H1 (cell line): ENCODE data around the gene TNS1. TPM values are rescaled to one million over a fixed set of nuclear protein-coding genes. Genes with fewer than 3 reads are reported as not detected.
A peak's percentile ranks its signal among the peaks of the same experiment; 100 is the strongest.

ENCODE experiments used
- CTCF ChIA-PET: fragments of 300-600 bp; sonication (Branson Sonifier 250); formaldehyde crosslinking; loops from one replicate; lab custom pipeline; 2021; ENCODE audit not compliant: partially characterized antibody; lab: Charles Lee
- POLR2A ChIA-PET: fragments of 300-600 bp; sonication (Branson Sonifier 250); formaldehyde crosslinking; loops from one replicate; lab custom pipeline; 2021; ENCODE audit warnings: inconsistent platforms; ENCODE audit not compliant: partially characterized antibody; lab: Charles Lee
- DNase-seq, 2 experiments: peaks; one replicate each; pipeline versions ENCODE4 v3.0.0 to v3.0.0-alpha.2; 2010 to 2022; ENCODE audit warnings: low spot score in 2 of 2, low read depth in 1 of 2, mixed read lengths in 1 of 2
- FAIRE-seq: peaks from 2 replicates; lab custom pipeline; 2011; peaks lifted over from hg19 to GRCh38; lab: Jason Lieb, UNC
- H2AFZ ChIP-seq: 2 replicates; pipeline ENCODE4 v1.8.1; 2012; ENCODE audit warnings: low read length, inconsistent platforms
- H2AK5ac ChIP-seq: 2 replicates; pipeline ENCODE4 v1.6.1; 2013; ENCODE audit warnings: low read depth, low read length
- H2BK120ac ChIP-seq: replicated peaks from 2 replicates; pipeline ENCODE3; 2013; ENCODE audit warnings: low read depth, low read length, inconsistent platforms
- H2BK12ac ChIP-seq: 2 replicates; pipeline ENCODE4 v1.6.1; 2013; ENCODE audit warnings: low read depth, low read length
- H2BK15ac ChIP-seq: 2 replicates; pipeline ENCODE4 v1.6.1; 2013; ENCODE audit warnings: low read length
- H2BK20ac ChIP-seq: 2 replicates; pipeline ENCODE4 v1.6.1; 2013; ENCODE audit warnings: low read length
- H2BK5ac ChIP-seq: 2 replicates; pipeline ENCODE4 v1.6.1; 2013; ENCODE audit warnings: low read depth, low read length
- H3K14ac ChIP-seq: 2 replicates; pipeline ENCODE4 v1.6.1; 2013; ENCODE audit warnings: inconsistent platforms; ENCODE audit not compliant: insufficient read length
- H3K18ac ChIP-seq: 2 replicates; pipeline ENCODE4 v1.6.1; 2013; ENCODE audit warnings: low read length; ENCODE audit errors: extremely low read depth
- H3K23ac ChIP-seq: 2 replicates; pipeline ENCODE4 v1.6.1; 2013; ENCODE audit warnings: inconsistent platforms; ENCODE audit not compliant: insufficient read length
- H3K23me2 ChIP-seq: 2 replicates; pipeline ENCODE4 v1.6.1; 2013; ENCODE audit warnings: low read depth, low read length
- H3K27ac ChIP-seq: 2 replicates; pipeline ENCODE4 v1.6.1; 2011; ENCODE audit warnings: low read depth, low read length, inconsistent platforms
- H3K27me3 ChIP-seq, 4 experiments: replicated peaks in 1 of 4; 1 replicate in 1 of 4; 2 replicates in 3 of 4; pipeline versions ENCODE4 v1.6.1 to v1.8.1; 2011 to 2013; ENCODE audit warnings: low read length in 3 of 4, mild to moderate bottlenecking in 3 of 4, inconsistent platforms in 2 of 4, mixed read lengths in 2 of 4, moderate library complexity in 1 of 4; ENCODE audit not compliant: control insufficient read depth in 3 of 4, insufficient read depth in 3 of 4; ENCODE audit errors: extremely low read depth in 1 of 4
- H3K36me3 ChIP-seq, 4 experiments: 2 replicates each; pipeline versions ENCODE4 v1.6.1 to v1.8.1; 2011 to 2013; ENCODE audit warnings: mild to moderate bottlenecking in 4 of 4, low read length in 3 of 4, moderate library complexity in 2 of 4, control low read depth in 1 of 4, inconsistent platforms in 1 of 4; ENCODE audit not compliant: insufficient read depth in 4 of 4, control insufficient read depth in 2 of 4
- H3K4ac ChIP-seq: replicated peaks from 2 replicates; pipeline ENCODE3; 2013; ENCODE audit warnings: low read length, low read depth, mixed read lengths, inconsistent platforms; ENCODE audit not compliant: insufficient read length
- H3K4me1 ChIP-seq, 4 experiments: replicated peaks in 1 of 4; 1 replicate in 1 of 4; 2 replicates in 3 of 4; pipeline versions ENCODE4 v1.6.1 to v1.8.1; 2011 to 2013; ENCODE audit warnings: low read length in 3 of 4, inconsistent platforms in 2 of 4, mixed read lengths in 1 of 4; ENCODE audit not compliant: insufficient read depth in 4 of 4, control insufficient read depth in 3 of 4
- H3K4me2 ChIP-seq, 2 experiments: 2 replicates each; pipeline versions ENCODE4 v1.6.1 to v1.8.1; 2011 to 2013; ENCODE audit warnings: low read depth in 2 of 2, low read length in 2 of 2, control low read depth in 1 of 2, inconsistent platforms in 1 of 2, mild to moderate bottlenecking in 1 of 2; ENCODE audit not compliant: insufficient read depth in 1 of 2
- H3K4me3 ChIP-seq, 4 experiments: fragments of 200-600, 300-600 bp in 1 of 4; sonication (generic), shearing (Covaris generic), sonication (Bioruptor Twin) in 1 of 4; 2 replicates each; pipeline versions ENCODE4 v1.5.1 to v1.8.1; 2011 to 2016; ENCODE audit warnings: low read length in 4 of 4, low read depth in 3 of 4, control low read depth in 2 of 4, inconsistent platforms in 2 of 4, mild to moderate bottlenecking in 2 of 4, mixed read lengths in 1 of 4, moderate library complexity in 1 of 4; ENCODE audit not compliant: insufficient read depth in 2 of 4; ENCODE audit errors: extremely low read depth in 1 of 4
- H3K56ac ChIP-seq: replicated peaks from 2 replicates; pipeline ENCODE3; 2013; ENCODE audit warnings: low read depth, mild to moderate bottlenecking, mixed read lengths, low read length, inconsistent platforms; ENCODE audit not compliant: insufficient read length
- H3K79me1 ChIP-seq: 2 replicates; pipeline ENCODE4 v1.6.1; 2013; ENCODE audit warnings: low read depth, low read length, control low read depth
- H3K79me2 ChIP-seq, 2 experiments: 2 replicates each; pipeline versions ENCODE4 v1.6.1 to v1.8.1; 2012 to 2013; ENCODE audit warnings: low read length in 2 of 2, mild to moderate bottlenecking in 2 of 2, inconsistent platforms in 1 of 2; ENCODE audit not compliant: insufficient read depth in 2 of 2, control insufficient read depth in 1 of 2
- H3K9ac ChIP-seq, 4 experiments: replicated peaks in 1 of 4; 1 replicate in 1 of 4; 2 replicates in 3 of 4; pipeline versions ENCODE4 v1.6.1 to v1.8.1; 2011 to 2013; ENCODE audit warnings: low read depth in 3 of 4, low read length in 3 of 4, control low read depth in 2 of 4, mild to moderate bottlenecking in 2 of 4, moderate library complexity in 2 of 4, inconsistent platforms in 1 of 4; ENCODE audit errors: extremely low read depth in 1 of 4
- H3K9me3 ChIP-seq, 2 experiments: 2 replicates each; pipeline versions ENCODE4 v1.6.1 to v1.8.1; 2012 to 2013; ENCODE audit warnings: mild to moderate bottlenecking in 2 of 2, moderate library complexity in 2 of 2, control low read depth in 1 of 2, inconsistent platforms in 1 of 2, low read depth in 1 of 2, low read length in 1 of 2, mixed read lengths in 1 of 2; ENCODE audit not compliant: insufficient read depth in 2 of 2
- H4K20me1 ChIP-seq, 2 experiments: replicated peaks in 1 of 2; 2 replicates each; pipeline versions ENCODE3 to v1.8.1; 2011 to 2013; ENCODE audit warnings: inconsistent platforms in 2 of 2, low read length in 2 of 2, mild to moderate bottlenecking in 1 of 2; ENCODE audit not compliant: insufficient read depth in 2 of 2, control insufficient read depth in 1 of 2
- H4K5ac ChIP-seq: 2 replicates; pipeline ENCODE4 v1.6.1; 2013; ENCODE audit warnings: low read length, low read depth, mixed read lengths, inconsistent platforms; ENCODE audit not compliant: insufficient read length
- H4K8ac ChIP-seq: 2 replicates; pipeline ENCODE4 v1.8.0; 2013; ENCODE audit warnings: mild to moderate bottlenecking, moderate library complexity, low read length, inconsistent platforms; ENCODE audit not compliant: insufficient read depth; ENCODE audit errors: extremely low read depth
- H4K91ac ChIP-seq: replicated peaks from 2 replicates; pipeline ENCODE3; 2013; ENCODE audit warnings: low read length, mixed read lengths, inconsistent platforms; ENCODE audit not compliant: insufficient read length
- HDAC2 ChIP-seq, 2 experiments: fragments of 300-600 bp in 1 of 2; sonication (generic) in 1 of 2; IDR thresholded peaks; 2 replicates each; pipeline ENCODE4 v1.6.1; 2011 to 2012; ENCODE audit warnings: low read depth in 2 of 2, low read length in 2 of 2, mild to moderate bottlenecking in 2 of 2, moderate library complexity in 2 of 2, borderline replicate concordance in 1 of 2, inconsistent platforms in 1 of 2
- KDM1A ChIP-seq: fragments of 200-600, 300-600 bp; sonication (generic); IDR thresholded peaks from 2 replicates; pipeline ENCODE4 v1.7.1; 2016; ENCODE audit warnings: mild to moderate bottlenecking, low read length, borderline replicate concordance
- WGBS, 2 experiments: shearing (Covaris generic) in 1 of 2; methylation state at CpG; one replicate each; pipeline versions ENCODE4 v1.1.6 to v1.1.7; 2013 to 2015; ENCODE audit warnings: low lambda C conversion rate in 2 of 2, mixed read lengths in 2 of 2, inconsistent platforms in 1 of 2, low coverage in 1 of 2, missing lambda C conversion rate in 1 of 2; ENCODE audit not compliant: insufficient replicate concordance in 2 of 2, insufficient coverage in 1 of 2, insufficient read length in 1 of 2; ENCODE audit errors: extremely low coverage in 1 of 2, missing lambda C conversion rate in 1 of 2; 5-methylcytosine and 5-hydroxymethylcytosine counted together
- polyA plus RNA-seq, 7 experiments: library from polyadenylated mRNA; depleted of rRNA in 3 of 7; stranded (reverse) in 5 of 7; unstranded in 2 of 7; fragments of >200 nt in 5 of 7; fragments of 200-250 nt in 2 of 7; gene quantifications; 1 replicate in 5 of 7; 2 replicates in 1 of 7; 4 replicates in 1 of 7; pipeline versions ENCODE4 v1.2.1 to v1.2.3, GENCODE V29; 2011 to 2013; ENCODE audit warnings: missing spikeins in 2 of 7, mixed read lengths in 2 of 7
- total RNA-seq: library from RNA; stranded (reverse); fragmentation: NEBNext Ultra II Directional; extraction: Animal tissue kit (Norgen Biotek cat#: 25700); gene quantifications from 2 replicates; pipeline ENCODE4 v1.2.1, GENCODE V29; 2021

The TNS1 gene
- total and polyA plus RNA-seq, 2 of the 8 experiments (the other 6 are each of a cell fraction or from before 2014, with no cell fraction given) = 1.5 to 5.1 TPM

- Histone ChIP-seq H3K23ac (no peak overlapping the region), H3K4me1 (peaks cover 0 to 15% (median 2%) of the 10 kb centered on the region in 4 experiments; a peak in 5 of 7 replicates), H2BK15ac (no peak overlapping the region), H3K27me3 (no peaks in the 10 kb centered on the region), H2AK5ac (no peak overlapping the region), H3K18ac (no peak overlapping the region), H3K79me1 (no peaks in the 10 kb centered on the region), H3K9me3 (no peaks in the 10 kb centered on the region), H3K14ac (no peak overlapping the region), H3K9ac (no peak overlapping the region), H4K91ac (no peak overlapping the region), H2BK20ac (no peak overlapping the region), H4K20me1 (no peaks in the 10 kb centered on the region), H4K8ac (no peak overlapping the region), H3K23me2 (no peaks in the 10 kb centered on the region), H4K5ac (no peak overlapping the region), H3K56ac (no peak overlapping the region), H2BK120ac (no peak overlapping the region), H2BK12ac (no peak overlapping the region), H3K4ac (no peak overlapping the region), H3K4me3 (no peak overlapping the region), H3K36me3 (no peaks in the 10 kb centered on the region), H3K79me2 (no peaks in the 10 kb centered on the region), H3K27ac (no peak overlapping the region), H2BK5ac (no peak overlapping the region), H3K4me2 (no peak overlapping the region), H2AFZ (no peak overlapping the region)
- CTCF ChIA-PET = interaction anchor here (0.8 to 2.0 kb wide), 8 partner anchors 9 to 125 kb away, joined by 3 to 8 read pairs (median 4); no protein-coding TSS in a partner anchor
- TF ChIP-seq KDM1A = 0 out of 2 replicates have a peak, but pooled peaks have one; percentile 74
- no peak for TF ChIP-seq HDAC2 (IDR thresholded peaks at IDR 0.05; ENCODE audit: borderline replicate concordance in 1 of 2, low read depth in 2 of 2, low read length in 2 of 2)
- DNase-seq = no peak
- POLR2A ChIA-PET = no interaction called here
- no peak for FAIRE-seq
- 80% methylated on average over 5 of the region's 5 CpGs; no CpG with 5 or more reads in 1 of the 2 experiments for whole genome bisulfite sequencing, 2 experiments
Observed at GRCh38 chr2:217861334-217861877, 141.4 kb downstream of the TNS1 start.
